Peyer's patch (tissue), 4 donors: ENCODE results near the gene STARD10.

Source experiments
- POLR2A ChIP-seq, 2 donors: fragments of 450-650 bp; IDR thresholded peaks; one replicate each; pipeline ENCODE4 v1.5.1; 2017; ENCODE audit warnings: antibody characterized with exemption in 2 of 2, mild to moderate bottlenecking in 2 of 2, moderate library complexity in 2 of 2
- TF ChIP-seq, protein P1 (sequence below), 6 experiments: fragments of 450-650 bp in 4 of 6; fragments of 200-600 bp in 2 of 6; sonication (generic) in 1 of 6; IDR thresholded peaks; one replicate each; pipeline ENCODE4 v1.5.1; 2017 to 2019; ENCODE audit warnings: antibody characterized with exemption in 6 of 6, mild to moderate bottlenecking in 3 of 6, moderate library complexity in 1 of 6

DNA sequence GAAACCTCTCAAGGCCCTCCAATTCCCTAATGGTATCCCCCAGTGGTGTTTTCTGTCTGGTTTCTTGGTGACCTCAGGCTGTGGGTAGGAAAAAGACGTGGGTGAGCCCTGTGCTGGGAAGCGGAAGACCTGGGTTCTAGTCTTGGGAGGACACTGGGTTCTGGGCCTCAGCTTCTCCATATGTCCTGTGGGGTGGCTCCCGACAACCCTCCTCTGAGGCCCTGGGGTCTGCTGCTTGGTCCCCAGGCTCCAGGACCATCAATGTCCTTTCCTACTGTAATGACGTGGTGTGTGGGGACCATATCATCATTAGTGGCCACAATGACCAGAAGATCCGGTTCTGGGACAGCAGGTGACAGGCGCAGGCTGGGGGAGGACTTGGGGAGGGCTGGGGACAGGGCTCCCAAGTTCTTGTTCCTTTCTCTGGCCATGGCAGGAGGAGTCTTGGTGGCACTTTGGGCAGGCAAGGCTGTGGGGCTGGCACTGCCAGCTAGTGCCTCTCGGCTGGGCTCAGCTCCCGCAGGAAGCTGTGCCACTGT is 33.2 kb upstream of the STARD10 start:
- TF ChIP-seq, protein P1, sequence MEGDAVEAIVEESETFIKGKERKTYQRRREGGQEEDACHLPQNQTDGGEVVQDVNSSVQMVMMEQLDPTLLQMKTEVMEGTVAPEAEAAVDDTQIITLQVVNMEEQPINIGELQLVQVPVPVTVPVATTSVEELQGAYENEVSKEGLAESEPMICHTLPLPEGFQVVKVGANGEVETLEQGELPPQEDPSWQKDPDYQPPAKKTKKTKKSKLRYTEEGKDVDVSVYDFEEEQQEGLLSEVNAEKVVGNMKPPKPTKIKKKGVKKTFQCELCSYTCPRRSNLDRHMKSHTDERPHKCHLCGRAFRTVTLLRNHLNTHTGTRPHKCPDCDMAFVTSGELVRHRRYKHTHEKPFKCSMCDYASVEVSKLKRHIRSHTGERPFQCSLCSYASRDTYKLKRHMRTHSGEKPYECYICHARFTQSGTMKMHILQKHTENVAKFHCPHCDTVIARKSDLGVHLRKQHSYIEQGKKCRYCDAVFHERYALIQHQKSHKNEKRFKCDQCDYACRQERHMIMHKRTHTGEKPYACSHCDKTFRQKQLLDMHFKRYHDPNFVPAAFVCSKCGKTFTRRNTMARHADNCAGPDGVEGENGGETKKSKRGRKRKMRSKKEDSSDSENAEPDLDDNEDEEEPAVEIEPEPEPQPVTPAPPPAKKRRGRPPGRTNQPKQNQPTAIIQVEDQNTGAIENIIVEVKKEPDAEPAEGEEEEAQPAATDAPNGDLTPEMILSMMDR (IDR thresholded peaks at IDR 0.05), result no peak
- TF ChIP-seq POLR2A (IDR thresholded peaks at IDR 0.05), result no peak
